ENCODE results near the gene TMEM121.

The TMEM121 gene

GRCh38 chr14:105500726-105501101 is 25.7 kb upstream of the TMEM121 start:
- Mint-ChIP-seq H3K4me3 (no peak overlapping the region), H3K36me3 (peaks cover 10% of the 10 kb centered on the region), H3K4me1 (no peaks in the 10 kb centered on the region), H3K27ac (no peak overlapping the region), H3K9me3 (no peaks in the 10 kb centered on the region), H3K27me3 (peaks cover 21% of the 10 kb centered on the region)
- no peak for ATAC-seq

DNA sequence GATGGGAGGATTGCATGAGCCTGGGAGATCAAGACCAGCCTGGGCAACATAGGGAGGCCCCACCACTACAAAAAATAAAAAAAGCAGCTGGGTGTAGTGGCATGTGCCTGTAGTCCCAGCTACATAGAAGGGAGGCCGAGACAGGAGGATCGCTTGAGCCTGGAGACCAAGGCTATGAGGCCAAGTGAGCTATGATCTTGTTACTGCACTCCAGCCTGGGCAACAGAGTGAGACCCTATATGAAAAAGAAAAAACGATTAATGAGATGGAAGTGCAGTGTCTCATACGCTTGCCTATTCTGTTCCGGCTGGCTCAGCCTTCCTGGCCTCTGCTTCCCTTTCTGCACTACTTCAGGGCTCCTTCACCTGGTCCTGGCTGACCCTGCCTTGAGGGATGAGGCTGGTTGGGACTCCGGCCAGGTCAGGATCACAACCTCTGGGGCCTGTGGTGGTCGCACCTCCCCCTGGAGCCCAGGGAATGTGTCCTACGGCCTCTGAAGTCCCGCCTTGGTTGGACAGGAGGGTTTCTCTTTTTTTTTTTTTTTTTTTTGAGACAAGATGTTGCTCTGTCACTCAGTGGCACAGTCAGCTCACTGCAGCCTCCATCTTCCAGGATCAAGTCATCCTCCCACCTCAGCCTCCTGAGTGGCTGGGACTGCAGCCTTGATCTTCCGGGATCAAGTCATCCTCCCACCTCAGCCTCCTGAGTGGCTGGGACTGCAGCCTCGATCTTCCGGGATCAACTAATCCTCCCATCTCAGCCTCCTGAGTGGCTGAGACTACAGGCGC is 24.7 kb upstream of the TMEM121 start:
- no peak overlapping the region for H3K27ac Mint-ChIP-seq
- no peaks in the 10 kb centered on the region for H3K4me1 Mint-ChIP-seq
- peaks cover 10% of the 10 kb centered on the region for H3K36me3 Mint-ChIP-seq

DNA sequence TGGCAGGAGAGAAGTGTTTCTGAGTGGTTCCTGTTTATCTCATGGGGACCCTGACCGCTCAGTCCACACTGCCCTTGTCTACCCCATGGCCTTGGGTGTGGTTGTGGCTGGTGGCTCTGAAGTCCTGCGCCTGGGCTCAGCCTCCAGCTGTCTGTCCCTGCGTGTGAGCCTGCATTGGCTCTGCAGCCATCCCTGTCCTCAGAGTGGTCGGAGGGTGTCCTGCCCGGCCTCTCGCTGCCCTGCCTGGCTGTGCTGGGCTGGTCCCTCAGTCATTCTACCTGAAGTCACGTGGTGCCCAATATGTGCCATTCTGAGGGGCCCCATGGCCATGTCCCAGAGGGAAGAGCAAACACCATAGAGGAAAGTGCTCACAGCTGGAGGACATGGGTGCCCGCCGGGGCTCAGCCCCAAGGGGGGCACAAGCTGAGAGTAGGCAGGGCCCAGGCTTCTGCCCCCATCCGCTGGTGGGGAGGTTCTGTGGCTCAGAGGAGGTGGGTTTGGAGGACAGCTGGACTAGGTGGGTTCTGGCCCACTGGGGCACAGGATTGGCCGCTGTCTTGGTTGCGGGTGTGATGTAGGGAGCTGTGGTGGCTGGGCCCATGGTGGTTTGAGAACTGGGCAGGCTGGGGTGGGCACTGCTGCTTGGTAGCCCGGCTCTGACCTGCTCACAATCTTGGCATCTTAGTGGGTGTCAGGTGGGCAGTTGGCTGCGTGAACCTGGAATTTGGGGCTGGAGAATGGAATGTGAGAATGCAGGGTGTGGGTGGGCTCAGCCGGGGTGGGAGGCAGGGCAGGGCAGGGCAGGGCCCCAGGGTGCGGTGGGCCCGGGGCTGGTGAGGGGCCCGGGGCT is 23.7 kb upstream of the TMEM121 start:
- peaks cover 10% of the 10 kb centered on the region for H3K36me3 Mint-ChIP-seq
- no peak overlapping the region for H3K27ac Mint-ChIP-seq
- H3K4me3 Mint-ChIP-seq = no peak overlapping the region
- ATAC-seq = no peak
- no peaks in the 10 kb centered on the region for H3K4me1 Mint-ChIP-seq
- H3K27me3 Mint-ChIP-seq = peaks cover 23% of the 10 kb centered on the region
- H3K9me3 Mint-ChIP-seq = no peaks in the 10 kb centered on the region

More for the DNA sequence above, 24.7 kb upstream of the TMEM121 start:
- Mint-ChIP-seq H3K27me3 (peaks cover 21% of the 10 kb centered on the region), H3K9me3 (no peaks in the 10 kb centered on the region), H3K4me3 (no peak overlapping the region)
- no peak for ATAC-seq

GRCh38 chr14:105503296-105503640 is 23.1 kb upstream of the TMEM121 start:
- no peaks in the 10 kb centered on the region for H3K4me1 Mint-ChIP-seq
- ATAC-seq = no peak
- H3K27ac Mint-ChIP-seq = no peak overlapping the region
- no peaks in the 10 kb centered on the region for H3K9me3 Mint-ChIP-seq
- H3K36me3 Mint-ChIP-seq = peaks cover 8% of the 10 kb centered on the region
- peaks cover 29% of the 10 kb centered on the region for H3K27me3 Mint-ChIP-seq
- no peak overlapping the region for H3K4me3 Mint-ChIP-seq

GRCh38 chr14:105503935-105504692 is 22.3 kb upstream of the TMEM121 start:
- no peaks in the 10 kb centered on the region for H3K9me3 Mint-ChIP-seq
- no peaks in the 10 kb centered on the region for H3K36me3 Mint-ChIP-seq
- peak; percentile 47 for ATAC-seq
- H3K27me3 Mint-ChIP-seq = peaks cover 38% of the 10 kb centered on the region
- no peak overlapping the region for H3K27ac Mint-ChIP-seq
- H3K4me1 Mint-ChIP-seq = no peaks in the 10 kb centered on the region
- H3K4me3 Mint-ChIP-seq = no peak overlapping the region

DNA sequence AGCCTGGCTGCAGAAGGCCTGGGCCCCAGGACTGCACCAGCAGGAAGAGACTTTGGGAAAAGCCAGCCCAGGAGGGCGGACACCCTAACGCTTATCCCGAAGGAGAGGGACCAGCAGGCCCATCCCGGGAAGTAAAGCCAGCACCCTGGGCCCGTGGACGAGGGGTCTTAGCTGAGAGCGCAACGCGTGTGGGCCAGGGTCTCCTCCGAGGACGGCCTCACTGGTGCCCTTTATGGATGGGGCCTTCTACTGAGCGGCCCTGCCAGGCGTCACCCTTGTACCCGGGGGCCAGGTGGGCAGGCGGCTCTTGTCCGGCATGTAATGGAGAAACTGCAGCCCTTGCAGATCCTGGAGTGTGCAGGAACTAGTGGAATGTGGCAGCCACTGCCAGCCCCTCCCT is 21.3 kb upstream of the TMEM121 start:
- no peak for ATAC-seq
- Mint-ChIP-seq H3K27me3 (peaks cover 40% of the 10 kb centered on the region), H3K27ac (no peak overlapping the region), H3K4me1 (no peaks in the 10 kb centered on the region), H3K9me3 (no peaks in the 10 kb centered on the region), H3K4me3 (no peak overlapping the region), H3K36me3 (no peaks in the 10 kb centered on the region)

DNA sequence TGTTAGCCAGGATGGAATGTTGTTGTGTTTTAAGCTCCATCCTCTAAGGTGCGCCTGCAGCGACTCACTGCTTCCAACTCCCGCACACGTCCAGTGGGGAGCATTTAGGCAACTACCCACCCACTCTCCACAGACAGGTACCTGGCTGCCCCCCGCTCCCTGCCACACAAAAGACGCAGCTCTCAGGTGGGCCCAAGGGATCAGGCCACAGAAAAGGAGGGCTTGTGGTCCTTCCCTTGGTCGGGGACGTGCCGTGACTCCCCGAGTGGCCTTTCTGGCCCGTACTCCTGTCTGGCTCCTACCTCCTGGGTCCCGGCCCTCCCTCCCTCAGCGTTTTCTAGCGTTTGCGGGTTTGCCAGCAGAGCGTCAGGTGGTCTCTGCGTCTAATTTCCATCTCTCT is 19.1 kb upstream of the TMEM121 start:
- H3K27ac Mint-ChIP-seq = no peak overlapping the region
- no peak overlapping the region for H3K4me3 Mint-ChIP-seq
- peaks cover 6% of the 10 kb centered on the region for H3K4me1 Mint-ChIP-seq
- no peak for ATAC-seq
- H3K9me3 Mint-ChIP-seq = no peaks in the 10 kb centered on the region
- H3K27me3 Mint-ChIP-seq = peaks cover 59% of the 10 kb centered on the region
- H3K36me3 Mint-ChIP-seq = no peaks in the 10 kb centered on the region

- Mint-ChIP-seq H3K27me3 (peaks cover 59% of the 10 kb centered on the region), H3K4me1 (peaks cover 6% of the 10 kb centered on the region), H3K4me3 (no peak overlapping the region), H3K9me3 (no peaks in the 10 kb centered on the region), H3K36me3 (no peaks in the 10 kb centered on the region), H3K27ac (no peak overlapping the region)
- no peak for ATAC-seq
Measured at GRCh38 chr14:105508069-105508468, 18.3 kb upstream of the TMEM121 start.

DNA sequence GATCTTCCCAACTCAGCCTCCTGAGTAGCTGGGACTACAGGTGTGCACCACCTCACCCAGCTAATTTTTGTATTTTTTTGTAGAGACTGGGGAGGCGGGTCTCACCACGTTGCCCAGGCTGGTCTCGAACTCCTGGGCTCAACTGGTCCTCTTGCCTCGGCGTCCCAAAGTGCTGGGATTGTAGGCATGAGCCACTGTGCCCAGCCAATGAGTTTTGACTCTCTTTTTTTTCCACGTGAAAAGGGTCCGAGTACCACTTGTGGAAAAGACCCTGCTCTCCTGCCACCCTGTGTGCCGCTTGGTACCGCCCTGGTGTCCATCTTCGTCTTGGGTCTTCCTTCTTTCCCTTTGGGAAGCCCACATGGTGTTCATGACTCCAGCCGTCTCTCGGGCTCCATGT is 17.8 kb upstream of the TMEM121 start:
- Mint-ChIP-seq H3K27me3 (peaks cover 59% of the 10 kb centered on the region), H3K36me3 (no peaks in the 10 kb centered on the region), H3K27ac (no peak overlapping the region), H3K4me1 (peaks cover 6% of the 10 kb centered on the region), H3K9me3 (no peaks in the 10 kb centered on the region), H3K4me3 (no peak overlapping the region)
- ATAC-seq = no peak

GRCh38 chr14:105517096-105517495 is 9.3 kb upstream of the TMEM121 start:
- no peak for ATAC-seq
- Mint-ChIP-seq H3K4me3 (no peak overlapping the region), H3K4me1 (no peaks in the 10 kb centered on the region), H3K9me3 (peaks cover 3% of the 10 kb centered on the region), H3K27me3 (peaks cover 70% of the 10 kb centered on the region), H3K27ac (no peak overlapping the region), H3K36me3 (no peaks in the 10 kb centered on the region)

DNA sequence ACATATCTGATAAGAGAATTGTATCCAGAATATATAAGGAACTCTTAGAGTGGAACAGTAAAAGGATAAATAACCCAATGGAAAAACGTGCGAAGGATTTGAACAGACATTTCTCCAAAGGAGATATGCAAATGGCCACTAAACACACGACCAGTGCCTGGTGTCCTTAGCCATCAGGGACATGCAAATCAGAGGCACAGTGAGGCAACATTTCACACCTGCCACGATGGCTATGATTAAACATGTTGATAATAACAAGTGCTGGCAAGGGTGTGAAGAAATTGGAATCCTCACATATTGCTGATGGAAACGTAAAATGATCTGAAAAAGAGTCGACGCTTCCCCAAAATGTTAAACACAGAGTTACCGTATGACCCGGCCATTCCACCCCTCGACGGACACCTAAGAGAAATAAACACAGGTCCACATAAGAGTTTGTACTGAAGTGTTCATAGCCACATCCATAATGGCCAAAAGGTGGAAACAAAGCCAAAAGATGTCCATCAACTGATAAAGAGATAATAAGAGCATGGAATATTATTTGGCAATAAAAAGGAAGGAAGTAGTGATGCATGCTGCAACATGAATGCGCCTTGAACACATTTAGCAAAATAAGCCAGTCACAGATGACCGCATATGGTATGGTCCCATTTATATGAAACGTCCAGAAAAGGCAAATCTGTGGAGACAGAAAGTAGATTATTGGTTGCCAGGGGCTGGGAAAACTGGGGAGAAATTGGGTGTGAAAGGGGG is 6.3 kb upstream of the TMEM121 start:
- no peak overlapping the region for H3K27ac Mint-ChIP-seq
- no peaks in the 10 kb centered on the region for H3K36me3 Mint-ChIP-seq
- no peak overlapping the region for H3K4me3 Mint-ChIP-seq
- H3K4me1 Mint-ChIP-seq = no peaks in the 10 kb centered on the region
- no peaks in the 10 kb centered on the region for H3K9me3 Mint-ChIP-seq
- H3K27me3 Mint-ChIP-seq = peaks cover 49% of the 10 kb centered on the region
- no peak for ATAC-seq

GRCh38 chr14:105525326-105525725 is 1.1 kb upstream of the TMEM121 start:
- Mint-ChIP-seq H3K4me3 (no peak overlapping the region), H3K36me3 (no peaks in the 10 kb centered on the region), H3K27ac (no peak overlapping the region), H3K27me3 (peaks cover 39% of the 10 kb centered on the region), H3K9me3 (no peaks in the 10 kb centered on the region), H3K4me1 (peaks cover 25% of the 10 kb centered on the region)
- no peak for ATAC-seq

DNA sequence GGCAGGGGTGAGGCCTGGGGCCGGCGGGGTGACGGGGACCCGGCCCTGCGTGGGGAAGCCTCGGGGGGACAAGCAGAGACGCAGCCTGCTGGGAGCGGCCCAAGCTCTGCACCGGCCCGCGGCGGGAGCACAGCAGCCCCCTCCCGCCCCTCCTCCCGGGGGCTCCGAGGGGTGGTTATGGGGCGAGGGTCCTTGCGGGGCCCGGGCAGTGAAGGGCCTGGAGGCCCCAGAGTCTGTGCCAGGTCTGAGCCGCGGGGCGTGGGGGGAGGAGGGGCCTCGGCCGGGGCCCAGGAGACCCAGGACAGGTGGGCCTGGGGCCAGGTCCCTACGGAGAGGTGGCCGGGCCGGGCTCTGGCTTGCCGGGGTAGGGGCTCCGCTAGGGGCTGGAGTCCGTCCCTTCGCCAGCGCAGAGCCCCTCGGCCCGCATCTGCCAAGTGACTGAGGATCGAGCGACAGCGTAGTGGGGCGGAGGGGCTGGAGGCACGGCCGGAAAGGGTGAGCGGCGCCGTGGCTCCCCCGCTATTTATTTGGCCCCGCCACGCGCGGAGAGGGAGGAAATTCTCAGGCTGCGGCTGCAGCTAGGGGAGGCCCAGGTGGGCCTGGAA is 495 bp downstream of the TMEM121 start:
- no peaks in the 10 kb centered on the region for H3K36me3 Mint-ChIP-seq
- H3K27ac Mint-ChIP-seq = peak overlapping the region; percentile 74
- H3K27me3 Mint-ChIP-seq = peaks cover 28% of the 10 kb centered on the region
- peak overlapping the region; percentile 86 for H3K4me3 Mint-ChIP-seq
- no peaks in the 10 kb centered on the region for H3K9me3 Mint-ChIP-seq
- ATAC-seq = peak; percentile 2
- H3K4me1 Mint-ChIP-seq = peaks cover 40% of the 10 kb centered on the region

DNA sequence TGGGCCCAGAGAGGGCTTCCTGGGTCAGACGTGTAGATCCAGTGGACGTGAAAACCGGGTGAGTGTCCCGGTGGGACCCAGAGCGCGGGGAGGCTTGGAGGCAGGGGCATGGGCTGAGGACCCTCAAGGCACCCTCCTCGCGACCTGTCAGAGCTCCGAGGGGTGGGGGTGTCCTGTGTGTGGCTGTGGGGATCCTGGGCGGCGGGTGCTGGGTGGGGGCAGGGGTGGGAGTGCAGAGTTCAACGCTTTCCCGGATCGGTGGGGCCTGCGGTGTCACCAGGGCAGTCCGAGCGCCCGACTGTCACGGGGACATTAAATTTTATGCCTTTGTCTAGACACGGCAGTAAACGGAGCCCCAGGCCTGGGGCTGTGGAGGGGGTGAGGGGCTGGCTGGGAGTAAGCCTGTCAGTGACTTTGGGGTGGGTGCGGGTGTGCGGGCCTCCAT is 1.0 kb downstream of the TMEM121 start:
- H3K4me1 Mint-ChIP-seq = peaks cover 45% of the 10 kb centered on the region
- H3K9me3 Mint-ChIP-seq = no peaks in the 10 kb centered on the region
- H3K27me3 Mint-ChIP-seq = peaks cover 24% of the 10 kb centered on the region
- no peak for ATAC-seq
- peak overlapping the region; percentile 74 for H3K27ac Mint-ChIP-seq
- no peaks in the 10 kb centered on the region for H3K36me3 Mint-ChIP-seq
- H3K4me3 Mint-ChIP-seq = peak overlapping the region; percentile 86
